Hepatic stellate cell (primary cell): ENCODE results near the gene TACC3.

Source experiments
- DNase-seq: peaks from one replicate; pipeline ENCODE4 v3.0.0; 2011; ENCODE audit warnings: low spot score

TACC3 gene

DNA sequence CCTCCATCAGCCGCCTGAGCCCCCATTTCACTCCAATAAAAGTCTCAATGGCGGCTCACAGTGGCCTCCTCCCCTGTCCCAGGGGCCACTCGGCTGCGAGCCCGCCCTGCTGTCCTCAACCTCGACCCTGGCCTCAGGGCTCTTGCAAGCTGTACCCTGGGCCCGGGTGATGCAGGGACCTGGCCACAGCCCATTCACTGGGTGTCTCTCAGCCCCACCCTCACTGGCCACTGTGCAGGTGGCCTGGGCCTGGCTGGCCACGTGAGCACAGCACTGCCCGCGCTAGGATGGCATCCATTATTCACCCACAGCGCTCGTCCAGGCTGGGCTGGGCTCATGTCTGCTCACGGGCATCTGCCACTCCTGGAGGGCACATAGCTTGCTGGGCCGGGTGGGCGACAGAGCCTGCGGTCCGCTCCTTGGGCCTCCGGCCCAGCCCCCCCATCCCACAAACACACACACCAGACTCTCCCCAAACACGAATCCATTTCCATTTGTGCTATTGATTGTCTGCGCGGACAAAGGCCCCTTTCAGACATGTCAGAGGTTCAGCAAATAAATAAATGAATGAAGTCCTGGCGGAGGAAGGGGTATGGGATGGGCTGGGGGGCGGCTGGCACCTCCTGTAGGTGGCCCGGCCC, 55.3 kb downstream of the TACC3 start:
- DNase-seq, result no peak

- DNase-seq, result no peak
These were observed 56.7 kb downstream of the TACC3 start for GRCh38 chr4:1777822-1778641.

DNA sequence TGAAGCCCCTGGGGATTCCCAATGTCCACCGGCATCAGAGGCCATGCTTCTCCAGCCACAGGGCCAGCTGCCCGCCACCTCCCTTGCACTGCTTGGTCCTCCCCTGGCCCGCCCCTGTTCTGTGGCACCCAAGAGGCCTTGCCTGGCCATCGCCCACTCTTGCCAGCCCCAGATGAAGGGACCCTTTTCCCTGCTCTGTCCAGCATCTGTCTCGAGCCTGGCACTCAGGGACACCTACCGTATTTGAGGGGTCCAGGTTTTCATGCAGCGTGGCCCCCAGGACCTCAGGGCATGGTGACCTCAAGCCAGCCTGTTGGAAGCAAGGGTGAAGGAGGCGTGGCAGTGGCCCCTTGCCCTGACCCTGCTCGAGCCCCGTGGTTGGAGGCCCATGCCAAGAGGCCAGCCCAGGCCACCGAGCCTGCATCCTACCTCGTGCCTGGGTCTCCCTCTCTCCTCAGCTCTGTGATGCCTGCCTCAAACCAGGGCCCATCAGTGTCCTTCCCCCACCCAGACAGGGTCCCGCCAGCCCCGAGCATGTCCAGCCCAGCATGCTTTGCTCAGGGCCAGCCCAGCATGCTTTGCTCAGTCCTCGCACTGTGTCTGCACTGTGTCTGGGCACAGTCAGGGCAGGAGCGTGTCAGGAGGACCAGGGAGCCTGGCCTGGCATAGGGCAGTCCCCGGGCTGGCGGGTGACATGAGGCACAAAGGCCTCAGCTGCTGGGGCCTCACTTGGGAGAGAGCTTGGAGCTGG, 57.5 kb downstream of the TACC3 start:
- no peak for DNase-seq

DNA sequence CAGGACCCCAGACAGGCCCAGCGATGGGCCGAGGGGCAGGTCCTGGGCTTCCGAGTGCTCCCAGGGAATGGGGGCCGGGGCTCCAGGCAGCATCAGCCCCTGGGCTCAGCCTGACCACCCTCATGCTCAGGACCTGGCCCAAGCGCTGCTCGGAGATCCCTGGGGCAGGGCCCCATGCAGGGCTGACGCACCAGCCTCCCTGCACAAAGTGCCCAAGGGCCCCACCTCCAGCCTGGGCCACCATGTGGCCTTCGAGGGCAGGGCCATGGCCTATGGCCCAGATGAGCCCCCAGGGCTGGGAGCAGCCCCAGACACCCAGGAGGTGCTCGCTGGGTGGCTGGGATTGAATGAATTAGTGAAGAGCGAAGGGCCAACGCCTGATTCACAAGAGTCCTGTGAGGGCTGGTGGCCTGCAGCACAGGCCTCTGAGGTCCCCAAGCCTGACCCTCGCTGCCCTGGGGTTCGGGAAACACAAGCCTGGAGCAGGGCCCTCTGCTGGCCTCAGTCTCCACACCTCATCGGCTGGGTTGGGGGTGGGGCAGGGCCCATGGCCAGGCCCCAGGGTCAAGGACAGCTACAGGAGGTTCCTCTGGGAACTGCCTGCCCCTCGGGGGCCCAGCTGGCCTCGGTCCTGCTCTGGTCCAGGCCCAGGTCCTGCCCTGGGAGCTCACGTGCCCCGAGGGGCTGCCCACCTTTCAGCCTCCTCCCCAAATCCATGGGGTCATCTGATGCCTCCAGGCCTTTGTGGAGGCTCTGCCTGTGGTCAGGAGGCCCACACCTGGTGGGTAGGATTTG, 58.5 kb downstream of the TACC3 start:
- no peak for DNase-seq

- no peak for DNase-seq
These were observed 59.1 kb downstream of the TACC3 start for GRCh38 chr4:1780435-1780834.

DNA sequence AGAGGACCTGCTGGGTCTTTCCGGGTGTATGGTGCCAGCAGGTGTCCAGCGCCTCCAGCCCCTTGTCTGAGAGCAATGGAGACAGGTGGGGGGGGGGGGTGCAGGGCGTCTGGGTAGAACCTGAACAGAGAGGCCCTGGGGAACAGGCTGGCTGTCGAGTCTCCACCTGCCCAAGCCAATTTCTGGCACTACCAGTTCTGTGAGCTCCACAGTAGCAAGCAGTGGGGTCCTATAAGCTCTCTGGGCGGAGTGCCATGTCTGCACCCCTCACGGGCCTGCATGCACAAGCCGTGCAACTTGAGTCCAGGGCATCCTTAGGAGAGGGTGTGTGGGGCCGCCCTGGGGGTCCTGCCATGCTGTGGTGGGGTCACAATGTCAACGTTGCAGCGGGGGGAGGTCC, 61.7 kb downstream of the TACC3 start:
- DNase-seq, result no peak

DNA sequence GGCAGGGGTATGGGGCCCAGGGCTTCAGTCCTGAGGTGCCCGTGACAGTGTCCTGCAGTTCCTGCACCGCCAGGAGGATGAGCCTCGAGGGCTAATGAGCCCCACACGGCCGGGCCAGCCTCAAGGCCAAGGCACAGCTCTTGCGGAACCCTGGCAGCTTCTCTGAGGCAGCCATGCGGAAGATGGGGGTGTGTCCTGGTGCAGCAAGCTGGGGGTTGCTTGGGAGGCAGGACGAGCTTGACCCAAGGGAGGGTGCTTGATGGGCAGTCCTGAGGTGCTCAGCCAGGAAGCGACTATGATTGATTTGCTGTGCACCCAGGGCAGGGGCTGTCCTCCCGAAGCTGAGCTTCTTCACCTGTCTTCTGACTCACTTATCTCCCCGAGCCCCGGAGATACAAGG, 62.6 kb downstream of the TACC3 start:
- DNase-seq, result no peak

- no peak for DNase-seq
These were observed 63.1 kb downstream of the TACC3 start for GRCh38 chr4:1784395-1784788.

DNA sequence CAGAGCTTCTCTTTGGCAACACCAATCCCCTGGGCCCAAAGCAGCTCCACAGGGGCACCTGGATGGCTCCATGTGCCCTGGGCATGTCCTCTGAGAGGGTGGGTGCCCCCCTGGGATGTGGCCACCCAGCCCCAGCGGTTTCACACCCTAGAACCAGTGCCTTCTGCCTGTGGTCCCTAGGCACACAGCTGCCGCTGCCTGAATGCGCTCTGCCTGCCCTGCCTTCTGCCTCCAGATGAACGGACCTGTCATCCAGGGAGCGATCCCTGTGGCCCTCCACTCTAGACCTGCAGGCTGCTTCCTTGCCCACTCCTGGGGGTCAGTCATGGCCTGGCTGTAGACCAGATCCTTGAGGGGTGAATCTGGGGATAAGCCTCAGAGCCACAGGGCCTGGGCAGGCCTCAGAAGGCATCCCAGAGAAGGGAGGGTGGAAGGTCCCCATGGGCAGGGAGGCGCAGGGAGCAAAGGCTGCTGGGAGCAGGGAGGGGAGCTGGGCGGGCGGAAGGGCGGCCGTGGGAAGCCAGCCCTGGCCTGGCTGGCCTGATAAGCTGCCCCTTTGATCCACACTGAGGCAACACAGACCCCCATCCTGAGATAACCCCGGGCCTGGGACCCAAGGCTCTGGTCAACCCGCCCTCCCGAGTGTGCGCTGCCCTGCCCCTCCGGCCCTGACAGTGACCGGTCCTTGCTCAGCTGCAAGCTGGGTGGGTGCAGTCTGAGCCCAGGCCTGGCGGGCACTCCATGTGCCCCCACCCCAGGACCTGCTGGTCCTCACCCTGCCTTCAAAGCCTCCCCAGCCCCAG, 63.7 kb downstream of the TACC3 start:
- no peak for DNase-seq

DNA sequence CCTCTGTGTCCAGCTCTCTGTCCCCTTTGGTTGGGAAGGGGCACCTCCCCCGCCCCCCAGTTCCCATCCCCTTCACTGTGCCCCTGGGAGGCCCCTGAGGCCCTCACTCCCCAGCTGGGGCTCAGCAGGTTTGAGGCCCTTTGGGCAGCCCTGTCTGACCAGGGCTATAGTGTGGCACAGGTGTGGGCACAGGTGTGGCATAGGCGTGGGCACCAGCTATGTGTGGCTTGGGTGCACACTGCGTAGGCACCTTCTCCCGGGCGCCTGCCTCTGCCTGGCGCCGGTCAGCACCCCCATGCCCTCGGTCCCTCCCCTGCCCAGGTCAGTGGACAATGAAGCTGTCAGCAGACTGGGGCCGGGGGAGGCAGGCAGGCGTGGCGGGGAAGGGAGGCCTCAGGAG, 64.3 kb downstream of the TACC3 start:
- no peak for DNase-seq

- DNase-seq, result no peak
These were observed 65.4 kb downstream of the TACC3 start for GRCh38 chr4:1786544-1787362.

DNA sequence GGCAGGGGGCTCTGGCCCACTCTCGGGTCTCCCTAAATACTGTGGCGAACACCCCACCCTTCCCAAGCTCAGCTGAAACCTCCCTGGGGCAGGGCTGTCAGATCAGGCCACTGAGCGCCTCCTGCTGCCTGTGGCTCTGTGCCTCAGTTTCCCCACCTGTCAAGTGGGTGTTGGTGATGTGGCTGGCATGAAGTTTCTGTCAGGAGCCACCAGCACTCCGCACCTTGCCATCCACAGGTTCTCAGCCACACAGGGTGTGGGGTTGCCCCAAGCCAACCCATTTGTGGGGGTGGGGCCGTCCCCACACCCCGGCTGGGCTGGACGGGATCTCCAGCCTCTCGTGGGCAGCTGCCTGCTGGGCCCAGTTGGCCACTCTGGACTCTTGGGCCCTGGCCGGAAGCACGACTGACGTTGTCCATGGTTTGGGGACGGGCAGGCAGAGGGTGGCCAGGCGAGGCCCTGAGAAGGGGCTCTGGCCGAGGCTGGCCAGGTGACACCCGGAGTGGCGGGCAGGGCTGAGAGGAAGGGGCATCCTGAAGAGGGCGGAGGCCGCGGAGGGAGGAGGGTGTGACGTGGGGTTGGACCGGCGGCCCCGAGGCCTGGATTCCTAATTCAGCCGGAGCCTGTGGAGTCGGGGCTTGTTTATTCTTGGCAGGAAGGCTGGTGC, 66.2 kb downstream of the TACC3 start:
- no peak for DNase-seq

DNA sequence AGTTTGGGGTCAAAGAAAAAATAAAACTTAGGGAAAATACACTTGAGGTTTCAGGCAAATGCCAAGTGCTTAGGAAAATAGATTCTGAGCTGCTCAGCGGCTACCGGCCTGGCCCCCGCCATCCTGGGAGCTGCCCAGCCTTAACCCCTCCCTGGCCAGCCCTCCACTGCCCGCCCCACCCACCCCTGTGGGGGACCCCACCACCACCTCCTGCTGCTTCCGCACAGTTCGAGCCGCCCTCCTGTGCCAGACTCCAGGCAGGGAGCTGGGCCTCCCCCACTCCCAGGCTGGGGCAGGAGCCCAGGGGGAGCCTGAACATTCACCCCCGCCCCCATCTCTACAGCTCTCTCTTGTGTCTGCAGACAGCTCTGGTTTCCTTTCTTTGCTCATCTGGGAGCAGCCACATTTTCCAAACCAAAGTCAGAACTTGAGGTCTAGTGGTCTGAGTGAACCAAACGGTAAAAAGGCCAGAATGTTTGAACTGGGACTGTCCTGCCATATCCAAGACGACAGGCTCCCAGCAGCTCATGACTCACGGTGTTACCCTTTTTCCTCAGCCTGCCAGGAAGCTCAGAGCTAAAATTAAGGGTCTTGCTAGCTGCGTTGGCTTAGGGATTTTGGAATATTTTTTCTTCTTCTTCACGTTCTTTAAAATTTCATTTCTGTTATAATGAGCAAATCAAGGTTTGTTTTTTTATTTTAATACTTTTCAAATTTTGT, 67.1 kb downstream of the TACC3 start:
- no peak for DNase-seq

- DNase-seq, result no peak
These were observed 68.2 kb downstream of the TACC3 start for GRCh38 chr4:1789552-1789951.

- no peak for DNase-seq
These were observed 68.7 kb downstream of the TACC3 start for GRCh38 chr4:1790005-1790404.

DNA sequence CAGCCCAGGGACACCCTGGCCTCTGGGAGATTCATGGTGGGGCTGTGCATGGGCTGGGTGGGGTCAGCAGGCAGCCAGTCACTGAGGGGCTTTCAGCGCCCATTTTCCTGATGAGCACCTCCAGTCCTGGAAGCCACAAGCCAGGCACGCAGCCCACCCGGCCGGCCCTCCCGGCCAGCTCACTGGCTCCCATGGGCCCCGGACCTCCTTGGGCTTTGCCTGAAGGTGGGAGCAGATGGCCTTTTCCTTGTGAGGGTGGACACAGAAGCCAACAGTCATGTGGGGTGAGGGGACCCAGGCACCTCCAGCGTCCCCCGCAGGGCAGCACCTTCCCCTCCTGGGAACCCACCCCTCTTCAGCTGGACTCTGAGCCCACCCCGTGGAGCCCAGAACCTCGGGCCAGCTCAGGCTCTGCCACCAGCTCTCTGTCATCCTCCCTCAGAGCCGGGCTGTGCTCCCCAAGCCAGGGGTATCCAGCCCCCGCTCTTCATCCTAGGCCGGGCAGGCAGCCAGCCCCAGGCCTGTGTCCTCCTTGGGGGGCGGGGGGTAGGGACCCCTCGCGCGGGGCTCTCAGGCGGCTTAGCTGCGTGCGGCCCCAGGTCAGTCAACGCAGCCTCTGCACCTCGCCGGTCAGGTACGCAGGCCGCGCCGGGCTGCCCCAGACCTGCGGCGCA, 71.0 kb downstream of the TACC3 start:
- DNase-seq, result no peak

- DNase-seq, result peak; percentile 78
These were observed 71.6 kb downstream of the TACC3 start, which contains the start of gene FGFR3 for GRCh38 chr4:1792832-1793495. TSS of gene FGFR3 (plus strand) at chr4:1793293. CDS start at chr4:1793935, 642 bp downstream.

DNA sequence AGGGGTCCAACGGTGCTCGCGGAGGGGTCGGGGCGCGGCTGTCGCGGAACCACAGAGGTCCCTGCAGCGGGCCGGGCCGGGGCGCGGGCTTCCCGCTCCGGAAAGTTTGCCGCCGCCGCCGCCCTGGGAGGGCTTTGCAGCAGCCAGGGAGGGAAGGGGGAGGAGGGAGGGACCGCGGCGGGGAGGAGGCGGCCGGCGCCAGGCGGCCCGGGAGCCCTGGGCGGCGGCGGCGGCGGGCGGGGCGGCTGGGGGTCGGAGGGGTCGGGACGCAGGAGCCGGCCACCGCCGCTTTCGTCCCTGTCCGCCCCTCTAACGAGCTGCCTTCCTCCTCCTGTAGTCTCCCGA, 72.1 kb downstream of the TACC3 start:
- peak; percentile 63 for DNase-seq
